Urinary bladder (tissue), 4 donors: ENCODE data around the gene S100A12. TPM values are rescaled to one million over a fixed set of nuclear protein-coding genes. Genes with fewer than 3 reads are reported as not detected.

Experiments used
- DNase-seq: peaks from one replicate; pipeline ENCODE4 v3.0.0-alpha.2; 2015; ENCODE audit errors: extremely low spot score
- H3K27ac ChIP-seq: one replicate; pipeline ENCODE4 v1.5.1; 2013; ENCODE audit warnings: low read depth, mild to moderate bottlenecking, moderate library complexity
- H3K36me3 ChIP-seq: one replicate; pipeline ENCODE4 v1.6.1; 2013; ENCODE audit warnings: mild to moderate bottlenecking, moderate library complexity; ENCODE audit not compliant: insufficient read depth
- H3K4me1 ChIP-seq: one replicate; pipeline ENCODE4 v1.6.1; 2013; ENCODE audit warnings: mild to moderate bottlenecking, moderate library complexity; ENCODE audit not compliant: insufficient read depth
- H3K4me3 ChIP-seq: one replicate; pipeline ENCODE4 v1.5.1; 2013; ENCODE audit warnings: low read depth, low read length
- WGBS: extraction: QIAGEN DNeasy Blood & Tissue Kit; methylation state at CpG from one replicate; pipeline ENCODE4 v1.1.7; 2013; 5-methylcytosine and 5-hydroxymethylcytosine counted together
- polyA plus RNA-seq: library from polyadenylated mRNA; stranded (reverse); fragments of 200-250 nt; gene quantifications from one replicate; pipeline ENCODE4 v1.2.3, GENCODE V29; 2013
- total RNA-seq: library from RNA; depleted of rRNA; stranded (reverse); fragments of >200 nt; gene quantifications from one replicate; pipeline ENCODE4 v1.2.3, GENCODE V29; 2014
- donor health status: healthy with polysubstance abuse.
- donor health status: healthy.

Gene S100A12
- total and polyA plus RNA-seq, 2 donors: 4.3 to 5.6 TPM

DNA sequence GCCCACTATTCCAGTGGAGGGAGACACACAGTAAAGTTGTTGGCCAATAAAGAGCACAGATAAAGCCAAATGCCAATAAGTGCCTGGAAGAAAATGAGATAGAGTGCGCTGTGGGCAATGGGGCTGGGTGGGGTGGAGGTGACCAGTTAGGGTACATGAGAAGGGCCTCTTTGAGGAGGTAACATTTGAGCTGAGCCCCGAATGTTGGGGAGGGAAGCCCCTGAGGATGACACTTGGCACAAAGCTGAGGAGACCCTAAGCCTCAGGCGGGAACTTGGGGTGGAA, 16.8 kb downstream of the S100A12 start:
- no peaks in the 10 kb centered on the region for H3K36me3 ChIP-seq
- 92% methylated on average over 3 of the region's 3 CpGs for WGBS
- no peak overlapping the region for H3K27ac ChIP-seq
- no peaks in the 10 kb centered on the region for H3K4me1 ChIP-seq
- no peak for DNase-seq
- no peak overlapping the region for H3K4me3 ChIP-seq

- no peak within 1 kb of the TSS for H3K27ac ChIP-seq
- H3K36me3 ChIP-seq: no peaks in the 10 kb centered on the region
- no peak within 1 kb of the TSS for H3K4me3 ChIP-seq
- 79% methylated on average over 11 of the region's 11 CpGs for WGBS
- H3K4me1 ChIP-seq: no peaks in the 10 kb centered on the region
- no peak for DNase-seq
These were observed 17.3 kb downstream of the S100A12 start, which contains the start of gene S100A9 for GRCh38 chr1:153357853-153358690. S100A9 (plus strand) TSS chr1:153357854; CDS start chr1:153358284, 430 bp downstream.

DNA sequence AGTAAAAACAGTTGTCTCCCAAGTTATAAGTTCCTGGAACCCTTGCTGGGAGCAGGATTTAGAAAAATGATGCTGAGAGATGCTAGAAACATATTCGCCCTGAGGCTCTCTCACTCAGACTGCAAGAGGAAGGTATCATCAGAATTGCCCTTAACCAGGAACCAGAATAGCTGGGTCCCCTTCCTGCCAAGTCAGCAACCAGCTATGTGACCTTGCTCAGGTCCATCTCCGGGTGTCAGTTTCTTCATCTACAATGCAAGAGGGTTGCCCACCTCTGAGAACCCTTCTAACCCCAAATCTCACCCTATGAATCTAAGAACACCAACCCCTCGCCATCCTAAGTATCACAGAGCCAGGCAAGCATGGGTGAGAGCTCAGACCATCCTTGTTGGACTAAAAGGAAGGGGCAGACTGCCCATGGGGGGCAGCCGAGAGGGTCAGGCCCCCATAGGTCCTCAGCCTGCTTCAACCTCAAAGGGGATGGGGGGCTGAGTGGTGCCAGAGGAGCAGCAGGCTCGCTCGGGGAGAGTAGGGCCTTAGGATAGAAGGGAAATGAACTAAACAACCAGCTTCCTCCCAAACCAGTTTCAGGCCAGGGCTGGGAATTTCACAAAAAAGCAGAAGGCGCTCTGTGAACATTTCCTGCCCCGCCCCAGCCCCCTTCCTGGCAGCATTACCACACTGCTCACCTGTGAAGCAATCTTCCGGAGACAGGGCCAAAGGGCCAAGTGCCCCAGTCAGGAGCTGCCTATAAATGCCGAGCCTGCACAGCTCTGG, 18.2 kb downstream of the S100A12 start:
- Histone ChIP-seq H3K4me3 (no peak overlapping the region), H3K27ac (no peak overlapping the region), H3K36me3 (no peaks in the 10 kb centered on the region), H3K4me1 (no peaks in the 10 kb centered on the region)
- 69% methylated on average over 10 of the region's 10 CpGs for WGBS
- DNase-seq: no peak

- 82% methylated on average over 8 of the region's 8 CpGs for WGBS
- DNase-seq: no peak
- Histone ChIP-seq H3K4me1 (no peaks in the 10 kb centered on the region), H3K36me3 (no peaks in the 10 kb centered on the region), H3K4me3 (no peak overlapping the region), H3K27ac (no peak overlapping the region)
These were observed 18.9 kb downstream of the S100A12 start for GRCh38 chr1:153356392-153357075.

- no peak overlapping the region for H3K4me3 ChIP-seq
- H3K27ac ChIP-seq: no peak overlapping the region
- WGBS: 50% methylated on average over 10 of the region's 10 CpGs
- no peaks in the 10 kb centered on the region for H3K36me3 ChIP-seq
- H3K4me1 ChIP-seq: no peaks in the 10 kb centered on the region
- no peak for DNase-seq
These were observed 19.9 kb downstream of the S100A12 start for GRCh38 chr1:153355445-153356071.

- WGBS: 68% methylated on average over 8 of the region's 8 CpGs
- Histone ChIP-seq H3K4me1 (no peaks in the 10 kb centered on the region), H3K4me3 (no peak overlapping the region), H3K36me3 (no peaks in the 10 kb centered on the region), H3K27ac (no peak overlapping the region)
- DNase-seq: no peak
These were observed 20.8 kb downstream of the S100A12 start for GRCh38 chr1:153354515-153355193.

GRCh38 chr1:153353226-153353947, 22.0 kb downstream of the S100A12 start:
- 76% methylated on average over 7 of the region's 7 CpGs for WGBS

GRCh38 chr1:153352523-153352922, 22.9 kb downstream of the S100A12 start:
- Histone ChIP-seq H3K4me3 (no peak overlapping the region), H3K27ac (no peak overlapping the region), H3K36me3 (no peaks in the 10 kb centered on the region), H3K4me1 (no peaks in the 10 kb centered on the region)
- WGBS: under 1% methylated on average over 4 of the region's 4 CpGs
- DNase-seq: no peak

More at GRCh38 chr1:153353226-153353947, 22.0 kb downstream of the S100A12 start:
- no peak for DNase-seq
- H3K36me3 ChIP-seq: no peaks in the 10 kb centered on the region
- H3K27ac ChIP-seq: no peak overlapping the region
- no peak overlapping the region for H3K4me3 ChIP-seq
- no peaks in the 10 kb centered on the region for H3K4me1 ChIP-seq

GRCh38 chr1:153350321-153350957, 25.0 kb downstream of the S100A12 start:
- H3K36me3 ChIP-seq: no peaks in the 10 kb centered on the region
- H3K4me1 ChIP-seq: no peaks in the 10 kb centered on the region
- WGBS: 58% methylated on average over 1 of the region's 1 CpG
- DNase-seq: no peak
- H3K4me3 ChIP-seq: no peak overlapping the region
- H3K27ac ChIP-seq: no peak overlapping the region

DNA sequence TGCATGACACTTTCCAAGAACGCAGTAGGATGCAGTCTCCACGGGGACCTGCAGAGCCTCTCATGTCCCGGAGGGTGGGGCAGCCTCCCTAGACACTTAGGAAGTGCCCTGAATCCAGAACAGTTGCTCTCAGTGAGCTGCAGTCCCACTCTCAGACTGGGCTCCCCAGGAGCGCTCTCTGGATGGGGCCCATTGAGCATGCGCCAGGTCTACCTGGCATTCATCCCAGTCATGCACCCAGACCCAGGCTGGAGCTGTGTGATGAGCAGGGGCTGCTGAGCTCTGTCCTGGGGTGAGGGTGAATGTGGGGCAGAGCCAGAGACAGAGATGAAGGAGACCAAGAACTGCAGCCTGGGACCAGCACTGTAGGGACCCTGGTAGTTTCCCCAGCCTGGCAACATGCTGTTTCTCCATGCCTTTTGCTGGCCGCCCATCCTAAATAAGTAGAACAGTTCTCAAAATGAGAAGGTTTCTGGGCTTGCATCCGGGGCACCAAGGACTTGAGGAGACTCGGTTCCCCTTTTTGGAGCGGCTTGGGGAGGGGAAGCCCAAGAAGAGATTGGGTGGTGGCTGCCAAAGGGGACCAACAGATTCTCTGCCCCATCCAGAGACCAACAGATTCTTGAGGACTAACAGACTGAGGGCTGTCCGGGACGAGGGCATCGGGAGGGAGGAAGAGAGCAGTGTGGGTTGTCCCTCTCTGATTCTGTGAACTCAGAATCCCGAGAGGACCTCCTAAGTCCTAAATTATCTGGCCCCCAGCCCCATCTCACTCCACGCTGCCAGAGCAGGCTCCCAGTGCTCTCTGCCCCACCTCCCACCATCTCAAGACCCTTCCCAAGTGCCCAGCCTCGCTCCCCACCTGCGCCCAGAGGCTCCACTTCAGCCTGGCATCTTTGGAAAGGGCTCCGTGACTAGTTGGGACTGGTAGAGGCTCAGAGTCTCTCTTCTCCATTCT, 25.8 kb downstream of the S100A12 start:
- DNase-seq: no peak

GRCh38 chr1:153348511-153349362, 26.7 kb downstream of the S100A12 start, which contains the start of gene PGLYRP4:
PGLYRP4 (minus strand) TSS chr1:153348841; CDS start chr1:153347932, 909 bp downstream.
- H3K36me3 ChIP-seq: no peaks in the 10 kb centered on the region
- DNase-seq: no peak
- no peak within 1 kb of the TSS for H3K27ac ChIP-seq
- no peaks in the 10 kb centered on the region for H3K4me1 ChIP-seq
- WGBS: 64% methylated on average over 10 of the region's 10 CpGs
- no peak within 1 kb of the TSS for H3K4me3 ChIP-seq

More for the DNA sequence above, 25.8 kb downstream of the S100A12 start:
- H3K27ac ChIP-seq: no peak overlapping the region
- H3K36me3 ChIP-seq: no peaks in the 10 kb centered on the region
- WGBS: 67% methylated on average over 17 of the region's 17 CpGs
- no peak overlapping the region for H3K4me3 ChIP-seq
- H3K4me1 ChIP-seq: no peaks in the 10 kb centered on the region
